Esophagus squamous epithelium (tissue), 5 donors: ENCODE data around the gene NUDT3. TPM values are rescaled to one million over a fixed set of nuclear protein-coding genes. Genes with fewer than 3 reads are reported as not detected.

Source experiments
- DNase-seq: peaks from one replicate; lab custom pipeline; 2025; lab: John Stamatoyannopoulos, UW
- H3K27ac ChIP-seq, 4 donors: fragments of 200-600 bp; sonication (generic); one replicate each; pipeline ENCODE4 v1.5.1; 2016 to 2019; ENCODE audit warnings: mild to moderate bottlenecking in 1 of 4
- H3K27me3 ChIP-seq, 4 donors: fragments of 200-600 bp; sonication (generic); 1 replicate in 3 of 4; 2 replicates in 1 of 4; pipeline versions ENCODE4 v1.5.1 to v1.6.0; 2017 to 2021; ENCODE audit warnings: antibody characterized with exemption in 1 of 4
- H3K36me3 ChIP-seq, 3 donors: fragments of 200-600 bp; sonication (generic); one replicate each; pipeline ENCODE4 v1.5.1; 2016 to 2019
- H3K4me1 ChIP-seq, 3 donors: fragments of 200-600 bp; sonication (generic); one replicate each; pipeline ENCODE4 v1.5.1; 2017 to 2019
- H3K4me3 ChIP-seq, 4 donors: fragments of 200-600 bp; sonication (generic); 1 replicate in 3 of 4; 2 replicates in 1 of 4; pipeline ENCODE4 v1.5.1; 2016 to 2019; ENCODE audit warnings: mild to moderate bottlenecking in 2 of 4, moderate library complexity in 1 of 4
- H3K9me3 ChIP-seq, 3 donors: fragments of 200-600 bp; sonication (generic); one replicate each; pipeline ENCODE4 v1.5.1; 2016 to 2019
- CTCF ChIP-seq, 6 experiments: fragments of 450-650 bp in 4 of 6; fragments of 200-600 bp in 2 of 6; sonication (generic) in 2 of 6; IDR thresholded peaks; one replicate each; pipeline ENCODE4 v1.5.1; 2016 to 2019; ENCODE audit warnings: antibody characterized with exemption in 6 of 6, mild to moderate bottlenecking in 4 of 6, moderate library complexity in 4 of 6
- POLR2A ChIP-seq, 4 donors: fragments of 450-650 bp; IDR thresholded peaks; one replicate each; pipeline ENCODE4 v1.6.1; 2017; ENCODE audit warnings: antibody characterized with exemption in 4 of 4, mild to moderate bottlenecking in 4 of 4, moderate library complexity in 3 of 4
- WGBS, 2 donors: methylation state at CpG; one replicate each; pipeline ENCODE4 v1.1.5; 2018; 5-methylcytosine and 5-hydroxymethylcytosine counted together
- intact Hi-C: fragments of 100-400 bp; cut with DNase I; formaldehyde crosslinking; loops from one replicate; pipeline ENCODE4 v1.15.0; 2022
- small RNA-seq, 4 donors: library from RNA; depleted of rRNA; stranded (forward); fragments of <200 nt; gene quantifications; one replicate each; pipeline ENCODE3, GENCODE V24; 2016
- total RNA-seq, 4 donors: library from RNA; depleted of rRNA; stranded (reverse); fragments of >200 nt; gene quantifications; one replicate each; pipeline ENCODE4 v1.1.0, GENCODE V29; 2016
- donor health status: DM: yes; HTN: yes; CAD: no.

NUDT3 gene
- total RNA-seq, 4 donors from 2014 or later, result 14.9 to 33.4 (median 22.4) TPM

GRCh38 chr6:34231566-34232336 lies 160.7 kb downstream of the NUDT3 start:
- H3K36me3 ChIP-seq, result no peaks in the 10 kb centered on the region
- no peak for DNase-seq
- no peak overlapping the region for H3K4me3 ChIP-seq
- intact Hi-C loops, result no loop called here
- H3K4me1 ChIP-seq, result peaks cover 12 to 67% (median 34%) of the 10 kb centered on the region in 3 donors
- H3K27me3 ChIP-seq, result no peaks in the 10 kb centered on the region
- H3K27ac ChIP-seq, result peak overlapping the region in 1 of 4 donors; percentile 95
- WGBS, 2 donors, result 95 to 97% methylated on average over 11 to 16 of the region's 17 CpGs
- H3K9me3 ChIP-seq, result no peaks in the 10 kb centered on the region
- TF ChIP-seq POLR2A (IDR thresholded peaks at IDR 0.05) (no peak), CTCF (IDR thresholded peaks at IDR 0.05) (no peak)

GRCh38 chr6:34230653-34231371 lies 161.7 kb downstream of the NUDT3 start:
- no peak for DNase-seq

GRCh38 chr6:34229877-34230276 lies 162.6 kb downstream of the NUDT3 start:
- peaks cover 18 to 68% (median 34%) of the 10 kb centered on the region in 3 donors for H3K4me1 ChIP-seq
- intact Hi-C loops, result no loop called here
- no peaks in the 10 kb centered on the region for H3K9me3 ChIP-seq
- no peaks in the 10 kb centered on the region for H3K27me3 ChIP-seq
- WGBS, 2 donors, result 93 to 97% methylated on average over 7 to 8 of the region's 8 CpGs
- no peak for DNase-seq
- TF ChIP-seq POLR2A (IDR thresholded peaks at IDR 0.05), result no peak
- TF ChIP-seq CTCF (IDR thresholded peaks at IDR 0.05), result no peak
- no peak overlapping the region for H3K4me3 ChIP-seq
- no peaks in the 10 kb centered on the region for H3K36me3 ChIP-seq
- H3K27ac ChIP-seq, result peak overlapping the region; percentile 35 to 99 (median 86)

More at GRCh38 chr6:34230653-34231371, 161.7 kb downstream of the NUDT3 start:
- Histone ChIP-seq H3K27ac (peak overlapping the region; percentile 10 to 99 (median 56)), H3K4me1 (peaks cover 18 to 68% (median 37%) of the 10 kb centered on the region in 3 donors), H3K4me3 (no peak overlapping the region), H3K27me3 (no peaks in the 10 kb centered on the region), H3K36me3 (no peaks in the 10 kb centered on the region), H3K9me3 (no peaks in the 10 kb centered on the region)
- no peak for TF ChIP-seq CTCF (IDR thresholded peaks at IDR 0.05)
- no peak for TF ChIP-seq POLR2A (IDR thresholded peaks at IDR 0.05)
- 72 to 77% methylated on average over 5 of the region's 5 CpGs for WGBS, 2 donors
- intact Hi-C loops, result no loop called here

Small RNA genes within 50 kb of the gene (small RNA-seq; reads per million reads assigned to genes)
- gene MIR6835, result 0 reads per million in 4 donors

Other genes starting within 250 kb of the NUDT3 start
- not detected for gene GRM4, start 246.6 kb downstream of the NUDT3 start, total RNA-seq
- 100 to 1,000 TPM; 118 to 309 (median 193) TPM for gene HMGA1, start 155.8 kb downstream of the NUDT3 start, total RNA-seq
- 10 to 100 TPM; 17.3 to 21.6 (median 18.2) TPM for gene SMIM29, start 143.7 kb downstream of the NUDT3 start, total RNA-seq
- gene RPS10, start 33.4 kb upstream of the NUDT3 start, total RNA-seq, result 1,000 to 10,000 TPM in 3 of 4 donors, 100 to 1,000 TPM in 1; 983 to 4,649 (median 2,673) TPM
- gene PACSIN1, start 73.4 kb upstream of the NUDT3 start, total RNA-seq, result not detected
- gene SPDEF, start 163.7 kb upstream of the NUDT3 start, total RNA-seq, result under 1 TPM in 1 of 4 donors, not detected in 3; 0.79 TPM